PC-3 (cell line): ENCODE results near the gene ZNF789.

ENCODE experiments used
- EZH2 ChIP-seq: fragments of 300-600 bp; sonication (generic); IDR thresholded peaks from one replicate; pipeline ENCODE4 v1.6.1; 2017; ENCODE audit warnings: antibody characterized with exemption, mild to moderate bottlenecking, low read length; ENCODE audit not compliant: unreplicated experiment
- TF ChIP-seq, protein P1 (sequence below): fragments of 300-600 bp; sonication (generic); conservative IDR thresholded peaks from 2 replicates; pipeline ENCODE4 v1.5.1; 2017; ENCODE audit warnings: antibody characterized with exemption, low read depth, mild to moderate bottlenecking, low read length

DNA sequence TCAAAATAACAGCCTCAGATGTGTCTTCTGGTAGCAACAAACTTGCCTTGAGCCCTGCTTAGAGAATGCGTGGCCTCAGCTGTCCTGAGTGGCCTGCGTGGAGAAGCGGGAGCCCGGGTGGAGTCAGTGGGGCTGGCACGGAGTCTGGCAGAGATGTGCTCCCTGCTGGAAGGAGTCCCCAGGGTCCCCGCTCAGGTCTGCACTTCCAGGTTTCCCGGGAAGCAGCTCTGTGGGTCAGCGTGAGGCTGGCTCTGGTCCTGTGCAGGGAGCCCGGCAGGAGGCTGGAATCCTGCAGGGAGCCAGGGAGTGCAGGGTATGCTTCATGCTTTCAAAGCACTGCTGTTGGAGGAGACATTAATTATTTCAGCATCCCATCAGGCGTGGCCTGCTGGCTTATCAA lies 23.8 kb upstream of the ZNF789 start:
- TF ChIP-seq, protein P1, sequence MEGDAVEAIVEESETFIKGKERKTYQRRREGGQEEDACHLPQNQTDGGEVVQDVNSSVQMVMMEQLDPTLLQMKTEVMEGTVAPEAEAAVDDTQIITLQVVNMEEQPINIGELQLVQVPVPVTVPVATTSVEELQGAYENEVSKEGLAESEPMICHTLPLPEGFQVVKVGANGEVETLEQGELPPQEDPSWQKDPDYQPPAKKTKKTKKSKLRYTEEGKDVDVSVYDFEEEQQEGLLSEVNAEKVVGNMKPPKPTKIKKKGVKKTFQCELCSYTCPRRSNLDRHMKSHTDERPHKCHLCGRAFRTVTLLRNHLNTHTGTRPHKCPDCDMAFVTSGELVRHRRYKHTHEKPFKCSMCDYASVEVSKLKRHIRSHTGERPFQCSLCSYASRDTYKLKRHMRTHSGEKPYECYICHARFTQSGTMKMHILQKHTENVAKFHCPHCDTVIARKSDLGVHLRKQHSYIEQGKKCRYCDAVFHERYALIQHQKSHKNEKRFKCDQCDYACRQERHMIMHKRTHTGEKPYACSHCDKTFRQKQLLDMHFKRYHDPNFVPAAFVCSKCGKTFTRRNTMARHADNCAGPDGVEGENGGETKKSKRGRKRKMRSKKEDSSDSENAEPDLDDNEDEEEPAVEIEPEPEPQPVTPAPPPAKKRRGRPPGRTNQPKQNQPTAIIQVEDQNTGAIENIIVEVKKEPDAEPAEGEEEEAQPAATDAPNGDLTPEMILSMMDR: no peak
- TF ChIP-seq EZH2: no peak
